Immature natural killer cell (primary cell): ENCODE measurements around the gene LAMTOR3. TPM values are rescaled to one million over a fixed set of nuclear protein-coding genes. Genes with fewer than 3 reads are reported as not detected.
"Not testable (repeated sequence)": the region's sequence is repeated elsewhere in the genome, so short reads cannot be mapped to it uniquely, and the experiment has no call there.

Experiments used
- DNase-seq, 3 donors: peaks; one replicate each; pipeline ENCODE4 v3.0.0; 2022; ENCODE audit warnings: mixed read lengths in 1 of 3
- H3K27ac Mint-ChIP-seq, 6 donors: one replicate each; pipeline ENCODE4 v1.8.0; 2020; ENCODE audit warnings: mixed read lengths in 6 of 6, mild to moderate bottlenecking in 5 of 6, inconsistent platforms in 4 of 6, moderate library complexity in 3 of 6
- H3K27me3 Mint-ChIP-seq, 3 donors: one replicate each; pipeline ENCODE4 v1.8.0; 2020 to 2021; ENCODE audit warnings: low read depth in 3 of 3, mild to moderate bottlenecking in 3 of 3, mixed read lengths in 3 of 3, moderate library complexity in 3 of 3, inconsistent platforms in 1 of 3
- H3K36me3 Mint-ChIP-seq, 3 donors: one replicate each; pipeline ENCODE4 v1.8.0; 2020; ENCODE audit warnings: mixed read lengths in 3 of 3, inconsistent platforms in 2 of 3, mild to moderate bottlenecking in 2 of 3
- H3K4me1 Mint-ChIP-seq, 2 donors: one replicate each; pipeline ENCODE4 v1.8.0; 2020; ENCODE audit warnings: inconsistent platforms in 2 of 2, mild to moderate bottlenecking in 2 of 2, mixed read lengths in 2 of 2, moderate library complexity in 1 of 2
- H3K4me3 Mint-ChIP-seq, 5 donors: one replicate each; pipeline ENCODE4 v1.8.0; 2020; ENCODE audit warnings: mild to moderate bottlenecking in 5 of 5, mixed read lengths in 5 of 5, inconsistent platforms in 3 of 5, moderate library complexity in 3 of 5
- H3K9me3 Mint-ChIP-seq, 6 donors: one replicate each; pipeline ENCODE4 v1.8.0; 2020; ENCODE audit warnings: mild to moderate bottlenecking in 6 of 6, mixed read lengths in 6 of 6, inconsistent platforms in 4 of 6, moderate library complexity in 3 of 6
- polyA plus RNA-seq, 3 donors: library from polyadenylated mRNA; unstranded; fragments of 300-500 nt; fragmentation: Illumina TruSeq; gene quantifications; one replicate each; pipeline ENCODE4 v1.2.3, GENCODE V29; 2021

The LAMTOR3 gene
- polyA plus RNA-seq, 3 donors from 2014 or later: 29.9 to 67.2 (median 47.3) TPM

DNA sequence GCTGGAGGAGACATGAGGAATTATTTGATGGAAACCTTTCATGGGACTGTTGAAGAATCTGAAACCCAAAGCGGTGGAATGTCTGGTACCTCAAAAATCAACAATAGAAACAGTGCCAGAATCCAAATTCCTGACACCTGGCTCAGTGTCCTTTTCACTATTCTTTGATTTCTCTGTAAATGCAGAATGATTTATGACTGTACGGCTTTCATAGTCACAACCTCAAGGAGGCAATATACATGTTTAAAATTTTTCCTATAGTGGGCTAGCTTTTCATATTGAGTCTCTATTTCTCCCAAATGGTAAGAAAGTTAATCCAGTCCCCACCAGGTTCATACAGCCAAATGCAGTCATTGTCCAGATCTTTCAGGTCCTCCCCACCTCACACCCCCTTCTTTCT is 58.3 kb downstream of the LAMTOR3 start:
- DNase-seq: no peak
- no peaks in the 10 kb centered on the region for H3K4me1 Mint-ChIP-seq
- H3K36me3 Mint-ChIP-seq: peaks cover 0 to 14% (median 0%) of the 10 kb centered on the region in 3 donors
- no peak overlapping the region for H3K4me3 Mint-ChIP-seq
- no peaks in the 10 kb centered on the region for H3K9me3 Mint-ChIP-seq
- peaks cover 0 to 2% (median 0%) of the 10 kb centered on the region in 3 donors for H3K27me3 Mint-ChIP-seq
- H3K27ac Mint-ChIP-seq: no peak overlapping the region

DNA sequence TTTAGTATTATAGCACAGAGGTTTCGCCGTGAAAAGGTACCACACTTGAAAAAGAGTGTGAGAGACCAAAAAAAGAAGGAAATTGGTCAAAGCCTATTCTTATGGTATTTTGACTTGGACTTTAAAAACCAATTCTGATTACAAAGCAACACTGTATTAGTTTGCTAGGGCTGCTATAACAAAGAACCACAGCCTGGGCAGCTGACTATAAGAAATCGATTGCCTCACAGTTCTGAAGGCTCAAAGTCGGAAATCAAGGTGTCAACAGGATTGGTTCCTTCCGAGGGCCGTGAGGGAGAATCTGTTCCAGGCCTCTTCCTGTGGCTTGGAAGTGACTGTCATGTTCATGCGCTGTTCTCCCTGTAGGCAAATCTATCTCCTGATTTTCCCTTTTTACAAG is 59.7 kb downstream of the LAMTOR3 start:
- H3K27me3 Mint-ChIP-seq: peaks cover 0 to 4% (median 0%) of the 10 kb centered on the region in 3 donors
- no peaks in the 10 kb centered on the region for H3K9me3 Mint-ChIP-seq
- DNase-seq: no peak
- peaks cover 0 to 14% (median 0%) of the 10 kb centered on the region in 3 donors for H3K36me3 Mint-ChIP-seq
- H3K27ac Mint-ChIP-seq: no peak overlapping the region
- no peaks in the 10 kb centered on the region for H3K4me1 Mint-ChIP-seq
- H3K4me3 Mint-ChIP-seq: no peak overlapping the region

DNA sequence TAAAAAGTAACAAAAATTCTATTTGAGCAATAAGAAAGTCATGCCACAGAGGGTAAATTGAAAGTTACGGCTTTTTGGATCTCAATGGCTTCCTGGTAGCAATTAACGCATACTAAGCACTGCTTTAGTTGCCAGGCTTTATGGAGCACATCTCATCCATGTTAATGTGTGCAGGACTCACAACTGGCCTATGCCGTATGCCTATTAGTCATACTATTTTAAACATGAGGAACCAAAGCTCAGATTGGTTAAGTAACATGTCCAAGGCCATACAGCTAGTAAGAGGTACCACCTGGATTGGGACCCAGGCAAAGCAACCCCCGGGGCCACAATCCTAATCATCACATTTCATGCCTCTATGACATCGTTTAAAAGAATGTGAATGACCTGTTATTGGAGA is 60.5 kb downstream of the LAMTOR3 start:
- Mint-ChIP-seq H3K36me3 (peaks cover 0 to 14% (median 0%) of the 10 kb centered on the region in 3 donors), H3K9me3 (no peaks in the 10 kb centered on the region), H3K4me3 (no peak overlapping the region), H3K27ac (no peak overlapping the region), H3K27me3 (peaks cover 0 to 4% (median 0%) of the 10 kb centered on the region in 3 donors), H3K4me1 (no peaks in the 10 kb centered on the region)
- no peak for DNase-seq

DNA sequence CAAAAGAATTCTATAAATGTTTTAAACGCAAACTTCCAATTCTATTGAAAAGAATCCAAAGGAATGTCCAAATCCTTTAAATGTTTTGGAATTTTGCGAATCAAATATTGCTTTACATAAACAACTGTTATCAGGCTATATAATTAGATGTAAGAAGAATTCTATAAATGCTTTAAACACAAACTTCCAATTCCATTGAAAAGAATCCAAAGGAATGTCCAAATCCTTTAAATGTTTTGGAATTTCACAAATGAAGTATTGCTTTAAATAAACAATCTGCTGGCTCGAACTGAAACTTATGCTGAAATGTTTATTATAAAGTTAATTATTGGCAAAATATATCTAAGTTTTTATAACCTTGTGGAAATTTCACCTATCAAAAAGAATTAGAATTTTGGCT is 61.5 kb downstream of the LAMTOR3 start:
- no peak for DNase-seq
- Mint-ChIP-seq H3K36me3 (peaks cover 0 to 14% (median 0%) of the 10 kb centered on the region in 3 donors), H3K4me1 (no peaks in the 10 kb centered on the region), H3K4me3 (no peak overlapping the region), H3K27ac (no peak overlapping the region), H3K27me3 (peaks cover 0 to 4% (median 0%) of the 10 kb centered on the region in 3 donors), H3K9me3 (no peaks in the 10 kb centered on the region)

DNA sequence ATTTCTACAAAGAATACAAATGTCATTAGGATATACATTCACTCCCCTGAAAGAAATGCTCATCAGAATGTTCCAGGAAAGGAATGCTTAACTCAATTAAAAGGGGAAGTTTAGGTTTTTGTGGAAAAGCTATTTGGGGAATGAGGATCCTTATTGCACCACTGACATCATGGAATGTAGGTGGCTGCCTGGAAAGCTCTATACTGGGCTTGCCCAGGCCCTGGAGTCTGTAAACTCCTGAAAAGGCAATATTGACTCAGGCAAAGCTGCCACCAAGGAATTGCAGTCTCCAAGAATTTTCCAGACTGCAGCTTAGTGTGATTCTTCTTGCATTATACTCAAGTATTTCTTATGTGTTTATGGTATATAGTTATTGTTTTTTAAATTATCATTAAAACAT is 61.9 kb downstream of the LAMTOR3 start:
- Mint-ChIP-seq H3K36me3 (peaks cover 0 to 14% (median 0%) of the 10 kb centered on the region in 3 donors), H3K27me3 (peaks cover 0 to 4% (median 0%) of the 10 kb centered on the region in 3 donors), H3K27ac (no peak overlapping the region), H3K9me3 (no peaks in the 10 kb centered on the region), H3K4me1 (no peaks in the 10 kb centered on the region), H3K4me3 (no peak overlapping the region)
- no peak for DNase-seq

DNA sequence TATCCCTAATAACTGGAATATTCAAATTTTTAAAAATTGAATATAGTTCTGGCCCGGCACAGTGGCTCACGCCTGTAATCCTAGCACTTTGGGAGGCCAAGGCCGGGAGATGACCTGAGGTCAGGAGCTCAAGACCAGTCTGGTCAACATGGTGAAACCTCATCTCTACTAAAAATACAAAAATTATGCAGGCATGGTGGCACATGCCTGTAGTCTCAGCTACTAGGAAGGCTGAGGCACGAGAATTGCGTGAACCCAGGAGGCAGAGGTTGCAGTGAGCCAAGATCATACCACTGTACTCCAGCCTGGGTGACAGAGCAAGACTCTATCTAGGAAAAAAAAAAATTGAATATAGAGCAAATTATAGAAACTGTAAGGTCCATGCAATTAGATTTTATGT is 64.2 kb downstream of the LAMTOR3 start:
- H3K4me3 Mint-ChIP-seq, DNase-seq, H3K4me1 Mint-ChIP-seq, H3K27me3 Mint-ChIP-seq, H3K36me3 Mint-ChIP-seq, H3K27ac Mint-ChIP-seq, H3K9me3 Mint-ChIP-seq: not testable (repeated sequence)

DNA sequence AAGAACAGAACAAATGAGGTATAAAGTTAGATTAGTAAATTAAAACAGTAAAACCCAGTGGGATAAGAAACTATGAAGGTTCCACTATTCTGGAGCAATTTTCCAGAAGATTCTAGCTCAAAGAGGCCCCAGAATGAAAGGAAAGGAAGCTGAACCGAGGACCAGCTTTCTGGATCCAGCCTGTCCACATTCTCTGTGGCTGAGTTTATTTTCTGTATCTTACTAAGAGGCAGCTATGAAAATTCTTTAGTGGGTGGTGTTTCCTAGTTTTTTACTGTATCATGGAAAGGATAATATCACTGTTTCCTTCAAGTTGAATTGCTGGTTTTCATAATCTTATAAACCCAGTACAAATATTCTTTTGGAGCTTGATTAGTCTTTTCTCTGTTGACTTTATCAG is 65.8 kb downstream of the LAMTOR3 start:
- no peaks in the 10 kb centered on the region for H3K9me3 Mint-ChIP-seq

More for the DNA sequence above, 65.8 kb downstream of the LAMTOR3 start:
- DNase-seq: no peak
- no peak overlapping the region for H3K27ac Mint-ChIP-seq
- peaks cover 0 to 5% (median 2%) of the 10 kb centered on the region in 3 donors for H3K36me3 Mint-ChIP-seq
- peaks cover 0 to 4% (median 0%) of the 10 kb centered on the region in 3 donors for H3K27me3 Mint-ChIP-seq
- no peak overlapping the region for H3K4me3 Mint-ChIP-seq
- no peaks in the 10 kb centered on the region for H3K4me1 Mint-ChIP-seq

Other genes starting within 250 kb of the LAMTOR3 start
- not detected for gene C4orf54, start 236.6 kb downstream of the LAMTOR3 start, polyA plus RNA-seq
- gene DAPP1, start 77.6 kb downstream of the LAMTOR3 start, polyA plus RNA-seq: 10 to 100 TPM; 11.7 to 13.8 (median 13.2) TPM
- 10 to 100 TPM; 48.4 to 83.0 (median 53.4) TPM for gene DNAJB14, start 52.2 kb upstream of the LAMTOR3 start, polyA plus RNA-seq
- 100 to 1,000 TPM; 375 to 574 (median 414) TPM for gene H2AZ1, start 55.8 kb upstream of the LAMTOR3 start, polyA plus RNA-seq